Caco-2 (cell line): ENCODE data around the gene ZNF365. TPM values are rescaled to one million over a fixed set of nuclear protein-coding genes. Genes with fewer than 3 reads are reported as not detected.
"Not testable (repeated sequence)": the region's sequence is repeated elsewhere in the genome, so short reads cannot be mapped to it uniquely, and the experiment has no call there.

ENCODE experiments used
- BruUV-seq: library from RNA; stranded (reverse); fragments of 400-500 nt; replicated peaks from 2 replicates; lab custom pipeline; 2021; lab: Mats Ljungman, UMichigan
- CTCF ChIA-PET: fragments of 300-600 bp; sonication (Branson Sonifier 250); formaldehyde crosslinking; loops from one replicate; lab custom pipeline; 2022; ENCODE audit warnings: antibody characterized with exemption; lab: Charles Lee
- POLR2A ChIA-PET: fragments of 300-600 bp; sonication (Branson Sonifier 250); formaldehyde crosslinking; loops from one replicate; lab custom pipeline; 2022; ENCODE audit warnings: antibody characterized with exemption; lab: Charles Lee
- DNase-seq, 2 experiments: peaks; one replicate each; pipeline versions ENCODE4 v3.0.0 to v3.0.0-alpha.2; 2020 to 2022
- H3K27me3 ChIP-seq: replicated peaks from 2 replicates; pipeline ENCODE4 v1.6.0; 2011; ENCODE audit warnings: low read length; ENCODE audit not compliant: control insufficient read depth, insufficient read depth
- H3K36me3 ChIP-seq: 2 replicates; pipeline ENCODE4 v1.5.1; 2011; ENCODE audit warnings: low read length; ENCODE audit not compliant: control insufficient read depth, insufficient read depth
- H3K4me1 ChIP-seq: fragments of 250-450 bp; sonication (Bioruptor Pico); 2 replicates; pipeline ENCODE4 v1.5.1; 2020; ENCODE audit warnings: mild to moderate bottlenecking
- H3K4me3 ChIP-seq: 2 replicates; pipeline ENCODE4 v1.5.1; 2011; ENCODE audit warnings: low read depth, mild to moderate bottlenecking, control low read depth, low read length
- H3K9me3 ChIP-seq: fragments of 250-450 bp; sonication (Bioruptor Pico); 2 replicates; pipeline ENCODE4 v1.5.1; 2020; ENCODE audit warnings: mild to moderate bottlenecking, moderate library complexity
- H3K27ac Mint-ChIP-seq: one replicate; pipeline ENCODE4 v1.8.0; 2022; ENCODE audit warnings: mixed read lengths; ENCODE audit not compliant: unreplicated experiment
- H3K27me3 Mint-ChIP-seq: one replicate; pipeline ENCODE4 v1.8.0; 2022; ENCODE audit warnings: mixed read lengths; ENCODE audit not compliant: insufficient read depth, unreplicated experiment
- H3K36me3 Mint-ChIP-seq: one replicate; pipeline ENCODE4 v1.8.0; 2022; ENCODE audit warnings: mild to moderate bottlenecking, mixed read lengths; ENCODE audit not compliant: insufficient read depth, unreplicated experiment
- H3K4me1 Mint-ChIP-seq: one replicate; pipeline ENCODE4 v1.8.0; 2022; ENCODE audit warnings: low read depth, mixed read lengths; ENCODE audit not compliant: unreplicated experiment
- H3K4me3 Mint-ChIP-seq: one replicate; pipeline ENCODE4 v1.8.0; 2022; ENCODE audit warnings: mild to moderate bottlenecking, moderate library complexity, mixed read lengths; ENCODE audit not compliant: unreplicated experiment
- H3K9me3 Mint-ChIP-seq: one replicate; pipeline ENCODE4 v1.8.0; 2022; ENCODE audit warnings: mixed read lengths; ENCODE audit not compliant: unreplicated experiment
- intact Hi-C: fragments of 100-400 bp; cut with micrococcal nuclease; formaldehyde crosslinking; loops from one replicate; pipeline ENCODE4 v1.10.0; 2022; ENCODE audit not compliant: unreplicated experiment
- total RNA-seq: library from RNA; stranded (reverse); gene quantifications from 2 replicates; pipeline ENCODE4 v1.2.3, GENCODE V29; 2022
- TF ChIP-seq, protein P1 (sequence below), 2 experiments: fragments of 200-600 bp in 1 of 2; IDR thresholded peaks; 1 replicate in 1 of 2; 2 replicates in 1 of 2; pipeline versions ENCODE4 v1.5.1 to v1.8.0; 2011 to 2022; ENCODE audit warnings: antibody characterized with exemption in 1 of 2, control low read depth in 1 of 2, inconsistent platforms in 1 of 2, low read depth in 1 of 2, low read length in 1 of 2, mild to moderate bottlenecking in 1 of 2, moderate library complexity in 1 of 2; ENCODE audit not compliant: insufficient read depth in 1 of 2, severe bottlenecking in 1 of 2, unreplicated experiment in 1 of 2

Gene ZNF365
- total RNA-seq, 1 experiment from 2014 or later: not detected

GRCh38 chr10:62377026-62377415, 2.9 kb downstream of the ZNF365 start:
- no peaks in the 10 kb centered on the region for H3K36me3 ChIP-seq
- H3K4me1 ChIP-seq: peaks cover 11% of the 10 kb centered on the region
- no peak overlapping the region for H3K4me3 Mint-ChIP-seq
- ChIA-PET POLR2A (no interaction called here), CTCF (no interaction called here)
- no peak overlapping the region for H3K4me3 ChIP-seq
- H3K36me3 Mint-ChIP-seq: no peaks in the 10 kb centered on the region
- intact Hi-C loops: no loop called here
- H3K9me3 Mint-ChIP-seq: no peaks in the 10 kb centered on the region
- DNase-seq: no peak
- no peak overlapping the region for H3K27ac Mint-ChIP-seq
- BruUV-seq: no TSS peak
- H3K4me1 Mint-ChIP-seq: no peaks in the 10 kb centered on the region
- peaks cover 17% of the 10 kb centered on the region for H3K27me3 Mint-ChIP-seq
- H3K27me3 ChIP-seq: peaks cover 10% of the 10 kb centered on the region
- TF ChIP-seq, protein P1, sequence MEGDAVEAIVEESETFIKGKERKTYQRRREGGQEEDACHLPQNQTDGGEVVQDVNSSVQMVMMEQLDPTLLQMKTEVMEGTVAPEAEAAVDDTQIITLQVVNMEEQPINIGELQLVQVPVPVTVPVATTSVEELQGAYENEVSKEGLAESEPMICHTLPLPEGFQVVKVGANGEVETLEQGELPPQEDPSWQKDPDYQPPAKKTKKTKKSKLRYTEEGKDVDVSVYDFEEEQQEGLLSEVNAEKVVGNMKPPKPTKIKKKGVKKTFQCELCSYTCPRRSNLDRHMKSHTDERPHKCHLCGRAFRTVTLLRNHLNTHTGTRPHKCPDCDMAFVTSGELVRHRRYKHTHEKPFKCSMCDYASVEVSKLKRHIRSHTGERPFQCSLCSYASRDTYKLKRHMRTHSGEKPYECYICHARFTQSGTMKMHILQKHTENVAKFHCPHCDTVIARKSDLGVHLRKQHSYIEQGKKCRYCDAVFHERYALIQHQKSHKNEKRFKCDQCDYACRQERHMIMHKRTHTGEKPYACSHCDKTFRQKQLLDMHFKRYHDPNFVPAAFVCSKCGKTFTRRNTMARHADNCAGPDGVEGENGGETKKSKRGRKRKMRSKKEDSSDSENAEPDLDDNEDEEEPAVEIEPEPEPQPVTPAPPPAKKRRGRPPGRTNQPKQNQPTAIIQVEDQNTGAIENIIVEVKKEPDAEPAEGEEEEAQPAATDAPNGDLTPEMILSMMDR (IDR thresholded peaks at IDR 0.05; ENCODE audit: insufficient read depth in 1 of 2, low read depth in 1 of 2, low read length in 1 of 2, severe bottlenecking in 1 of 2, unreplicated experiment in 1 of 2): no peak
- H3K9me3 ChIP-seq: no peaks in the 10 kb centered on the region

- POLR2A ChIA-PET: no interaction called here
- CTCF ChIA-PET: no interaction called here
- H3K4me3 ChIP-seq: no peak overlapping the region
These were observed 3.8 kb downstream of the ZNF365 start for GRCh38 chr10:62377966-62378365.

DNA sequence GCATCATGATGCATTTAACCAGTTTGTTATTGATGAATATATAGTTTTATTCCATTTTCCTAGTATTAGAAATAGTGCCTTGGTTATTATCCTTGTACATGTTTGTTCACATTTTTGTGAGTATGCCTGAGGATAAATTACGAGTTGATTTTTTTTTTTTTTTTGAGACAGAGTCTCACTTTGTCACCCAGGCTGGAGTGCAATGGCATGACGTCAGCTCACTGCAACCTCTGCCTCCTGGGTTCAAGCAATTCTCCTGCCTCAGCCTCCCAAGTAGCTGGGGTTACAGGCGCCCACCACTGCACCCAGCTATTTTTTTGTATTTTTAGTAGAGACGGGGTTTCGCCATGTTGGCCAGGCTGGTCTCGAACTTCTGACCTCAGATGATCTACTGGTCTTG, 4.7 kb downstream of the ZNF365 start:
- H3K36me3 Mint-ChIP-seq, H3K4me1 Mint-ChIP-seq, BruUV-seq, H3K27ac Mint-ChIP-seq, intact Hi-C loops, H3K9me3 ChIP-seq, H3K27me3 ChIP-seq, POLR2A ChIA-PET, H3K9me3 Mint-ChIP-seq, H3K36me3 ChIP-seq, H3K4me3 Mint-ChIP-seq, DNase-seq, H3K4me3 ChIP-seq: not testable (repeated sequence)
- CTCF ChIA-PET: interaction anchor here (0.6 kb wide), 1 partner anchor 40 kb away, joined by 3 read pairs; no protein-coding TSS in a partner anchor
- H3K27me3 Mint-ChIP-seq: peaks cover 17% of the 10 kb centered on the region
- peaks cover 11% of the 10 kb centered on the region for H3K4me1 ChIP-seq

More at GRCh38 chr10:62377966-62378365, 3.8 kb downstream of the ZNF365 start:
- no peak overlapping the region for H3K4me3 Mint-ChIP-seq
- no peaks in the 10 kb centered on the region for H3K36me3 Mint-ChIP-seq
- H3K27me3 Mint-ChIP-seq: peaks cover 18% of the 10 kb centered on the region
- Histone ChIP-seq H3K27me3 (peaks cover 10% of the 10 kb centered on the region), H3K9me3 (no peaks in the 10 kb centered on the region), H3K36me3 (no peaks in the 10 kb centered on the region), H3K4me1 (peaks cover 11% of the 10 kb centered on the region)
- H3K9me3 Mint-ChIP-seq: no peaks in the 10 kb centered on the region
- intact Hi-C loops: no loop called here
- no peak for DNase-seq
- no peaks in the 10 kb centered on the region for H3K4me1 Mint-ChIP-seq
- TF ChIP-seq, protein P1 (IDR thresholded peaks at IDR 0.05; ENCODE audit: insufficient read depth in 1 of 2, low read depth in 1 of 2, low read length in 1 of 2, severe bottlenecking in 1 of 2, unreplicated experiment in 1 of 2): no peak
- H3K27ac Mint-ChIP-seq: no peak overlapping the region
- BruUV-seq: no TSS peak
